GM12892 (cell line): ENCODE measurements around the gene ADSS1.

Experiments
- POLR2A ChIP-seq: IDR thresholded peaks from 2 replicates; pipeline ENCODE4 v1.6.1; 2011; ENCODE audit warnings: low read depth, low read length, control low read depth
- POLR2AphosphoS5 ChIP-seq: IDR thresholded peaks from 2 replicates; pipeline ENCODE4 v1.6.1; 2011; ENCODE audit warnings: low read depth, low read length, control low read depth

DNA sequence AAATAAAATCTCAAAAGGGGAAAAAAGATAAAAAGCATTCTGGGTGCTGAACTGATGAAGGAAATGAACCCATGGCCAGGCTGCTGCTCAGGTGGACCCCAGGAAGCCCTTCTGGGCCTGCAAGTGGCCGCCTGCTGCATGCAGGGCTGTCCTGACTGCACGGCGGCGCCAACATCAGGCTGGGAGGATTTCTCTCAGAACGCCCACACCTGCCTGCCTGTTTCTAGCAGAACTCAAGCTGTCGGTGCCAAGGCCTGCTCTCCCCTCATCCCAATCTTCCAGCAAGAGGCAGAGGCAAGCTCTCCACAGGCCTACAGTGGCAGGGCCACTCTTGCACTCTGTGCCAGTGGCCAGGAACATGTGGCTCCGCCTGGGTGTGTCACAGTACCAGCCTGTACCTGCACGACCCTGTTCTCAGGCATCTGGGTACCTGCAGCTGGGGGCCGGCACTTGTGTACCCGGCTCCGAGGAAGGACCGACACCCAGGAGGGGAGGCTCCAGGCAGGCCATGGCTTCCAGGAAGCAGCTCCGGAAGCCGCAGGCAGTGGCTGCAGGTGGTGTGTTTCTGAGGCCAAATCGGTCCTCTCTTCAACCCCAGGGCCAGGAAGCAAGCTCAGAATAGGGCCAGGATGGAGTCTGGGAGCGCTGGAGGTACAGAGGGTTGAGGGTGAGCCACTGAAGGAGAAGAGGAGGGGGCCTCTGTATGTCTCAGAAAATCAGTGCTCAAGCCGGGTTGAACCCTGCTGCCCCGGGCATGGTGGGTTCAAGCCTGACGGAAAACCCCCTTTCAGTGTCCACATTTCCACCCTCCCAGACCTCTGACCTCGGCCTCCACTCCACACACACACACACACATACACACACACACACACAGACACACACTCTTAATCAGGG, 37.2 kb upstream of the ADSS1 start:
- TF ChIP-seq POLR2A (no peak), POLR2AphosphoS5 (no peak)
